Adrenal gland (tissue), 5 donors: ENCODE data around the gene GATAD2B.
"Not testable (repeated sequence)": the region's sequence is repeated elsewhere in the genome, so short reads cannot be mapped to it uniquely, and the experiment has no call there.

Source experiments
- CTCF ChIP-seq, 6 experiments: fragments of 450-650 bp in 4 of 6; fragments of 200-600 bp in 2 of 6; sonication (generic) in 1 of 6; IDR thresholded peaks; 1 replicate in 5 of 6; 2 replicates in 1 of 6; pipeline versions ENCODE4 v1.5.1 to v1.8.0; 2016 to 2021; ENCODE audit warnings: antibody characterized with exemption in 6 of 6, mild to moderate bottlenecking in 2 of 6, moderate library complexity in 1 of 6
- POLR2A ChIP-seq, 2 donors: fragments of 450-650 bp; IDR thresholded peaks; one replicate each; pipeline ENCODE4 v1.6.1; 2017; ENCODE audit warnings: antibody characterized with exemption in 2 of 2, mild to moderate bottlenecking in 2 of 2, moderate library complexity in 1 of 2
- donor health status: DM: no; HTN: no; CAD: no.

DNA sequence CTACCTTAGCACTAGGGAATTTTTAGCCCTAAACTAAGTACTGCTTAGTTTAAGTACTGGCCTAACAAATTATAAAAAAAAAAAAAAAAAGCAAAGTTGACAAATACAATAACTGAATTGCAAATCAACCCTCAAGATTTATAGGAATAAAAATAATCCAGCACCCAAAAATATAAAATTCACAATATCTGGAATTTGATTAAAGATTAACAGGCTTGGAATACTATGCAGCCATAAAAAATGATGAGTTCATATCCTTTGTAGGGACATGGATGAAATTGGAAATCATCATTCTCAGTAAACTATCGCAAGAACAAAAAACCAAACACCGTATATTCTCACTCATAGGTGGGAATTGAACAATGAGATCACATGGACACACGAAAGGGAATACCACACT, 78.4 kb downstream of the GATAD2B start:
- not testable (repeated sequence) for TF ChIP-seq CTCF, POLR2A (IDR thresholded peaks at IDR 0.05)
